GM04503 (cell line): ENCODE measurements around the gene FUT1.

Experiments used
- DNase-seq: peaks from one replicate; pipeline ENCODE4 v3.0.0-alpha.2; 2012; ENCODE audit warnings: low read depth

Gene FUT1

DNA sequence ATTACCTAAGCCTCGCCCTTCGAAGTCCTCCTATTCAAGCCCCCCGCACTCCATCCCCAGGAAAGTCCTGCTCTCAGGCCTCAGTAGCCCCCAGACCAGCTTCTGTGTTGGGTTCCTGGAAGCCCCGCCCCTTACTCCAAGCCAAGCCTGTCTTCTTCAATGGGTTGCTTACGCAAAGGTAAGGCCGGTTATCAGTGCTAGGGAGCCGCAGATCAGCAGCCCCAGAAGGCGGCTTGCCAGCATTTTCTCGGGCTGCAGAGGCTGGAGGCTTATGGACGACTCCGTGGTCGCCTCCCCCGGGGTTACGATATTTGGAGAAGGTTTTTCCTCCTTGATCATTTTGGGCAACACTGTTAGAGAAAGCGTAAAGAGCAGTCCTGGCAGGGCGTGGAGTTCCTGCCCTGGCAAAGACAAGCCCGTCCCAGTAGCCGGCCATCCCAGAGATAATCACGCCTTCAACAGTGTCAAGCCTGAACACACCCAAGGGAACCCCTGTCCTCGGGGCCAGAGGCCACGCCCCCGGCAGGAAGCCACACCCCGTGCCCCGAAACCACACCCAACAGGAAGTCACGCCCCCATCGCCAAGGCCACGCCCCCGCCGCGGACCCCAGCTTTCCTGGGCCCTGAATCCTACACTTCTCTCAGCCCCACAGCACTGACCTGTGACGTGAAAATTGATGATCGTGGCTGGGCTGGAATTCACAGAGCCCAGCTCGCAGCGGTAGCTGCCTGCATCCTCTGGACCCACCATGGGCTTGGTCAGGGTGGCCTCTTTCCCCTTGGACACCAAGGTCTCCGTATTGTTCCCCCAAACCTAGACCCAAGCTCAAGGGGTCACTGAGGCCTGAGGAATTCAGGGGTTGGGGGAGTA is 11.1 kb downstream of the FUT1 start:
- no peak for DNase-seq

DNA sequence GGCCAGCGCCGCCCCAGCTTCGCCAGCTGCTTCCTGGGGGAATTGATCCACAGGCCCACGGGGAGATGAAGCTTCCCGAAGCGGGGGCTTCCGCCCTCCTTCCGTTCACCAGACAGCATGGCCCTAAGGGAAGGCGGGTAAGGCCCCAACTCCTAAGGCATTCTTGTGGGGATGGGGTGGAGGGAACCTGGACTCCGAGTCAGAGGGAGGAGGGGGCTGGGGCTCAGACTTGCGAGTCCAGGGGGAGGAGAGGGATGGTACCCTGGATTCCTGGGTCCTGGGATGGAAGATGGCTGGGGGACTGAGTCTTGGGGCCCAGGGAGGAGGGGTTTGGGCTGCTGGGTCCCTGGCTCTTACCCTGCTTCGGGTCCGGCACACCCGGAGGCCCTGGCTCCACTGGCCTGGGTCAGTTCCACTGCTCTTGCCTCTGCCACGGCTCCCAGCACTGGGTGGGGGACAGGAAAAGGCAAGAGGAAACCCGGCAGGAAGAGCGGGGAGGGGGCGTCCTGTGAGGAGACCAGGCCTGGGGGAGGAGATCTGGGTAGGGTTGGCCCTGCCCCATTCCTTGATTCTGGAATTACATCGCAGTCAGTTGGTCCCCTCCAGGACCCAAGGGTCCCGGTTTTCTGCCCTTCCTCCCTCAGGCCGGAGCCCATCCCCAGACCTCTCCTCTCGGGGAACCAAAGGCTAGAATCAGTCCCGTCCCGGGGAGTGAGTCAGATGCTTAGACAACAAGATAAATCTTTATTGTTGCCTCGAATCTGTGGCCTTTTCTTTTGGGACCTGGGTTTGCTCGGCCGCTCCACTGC is 12.1 kb downstream of the FUT1 start, which contains the start of gene RASIP1:
Gene RASIP1, minus strand, starts transcription at position 447 of the 809 bp plus-strand sequence. Its CDS starts 328 bp downstream, at position 119.
- no peak for DNase-seq

DNA sequence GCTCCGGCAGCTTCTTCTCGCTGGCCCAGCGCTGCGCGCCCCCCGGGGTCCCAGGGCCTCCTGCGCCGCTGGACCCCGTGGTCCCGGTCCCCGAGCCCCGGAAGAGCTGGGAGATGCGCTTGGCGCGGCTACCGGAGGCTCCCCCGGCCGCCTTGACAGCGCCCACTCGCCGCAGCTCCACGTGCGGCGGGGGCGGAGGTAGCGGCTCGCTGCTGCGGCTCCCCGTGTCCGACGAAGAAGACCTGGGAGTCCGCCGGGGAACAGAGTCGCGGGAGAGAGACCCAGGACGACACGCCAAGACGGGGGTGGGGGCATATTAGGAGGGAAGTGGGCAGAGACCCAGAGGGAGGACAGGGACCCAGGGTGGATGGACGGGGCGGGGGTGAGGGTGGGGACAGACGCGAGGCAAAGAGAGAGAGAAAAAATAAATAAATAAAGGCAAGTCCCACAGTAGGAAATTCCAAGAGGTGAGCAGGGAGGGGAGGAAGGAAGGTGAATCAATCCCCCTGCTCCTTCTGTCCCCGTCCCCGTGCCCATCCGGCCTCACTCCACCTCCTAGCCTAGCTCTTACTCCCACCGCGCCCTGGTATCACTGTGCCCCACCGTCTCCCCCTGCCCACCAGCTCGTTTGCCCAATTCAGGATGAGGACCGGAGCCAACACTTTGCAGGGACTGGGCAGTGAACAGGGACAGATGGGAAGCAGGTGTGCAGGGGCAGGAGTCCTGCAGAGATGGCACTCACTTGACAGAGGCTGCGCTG is 12.9 kb downstream of the FUT1 start:
- DNase-seq = no peak

DNA sequence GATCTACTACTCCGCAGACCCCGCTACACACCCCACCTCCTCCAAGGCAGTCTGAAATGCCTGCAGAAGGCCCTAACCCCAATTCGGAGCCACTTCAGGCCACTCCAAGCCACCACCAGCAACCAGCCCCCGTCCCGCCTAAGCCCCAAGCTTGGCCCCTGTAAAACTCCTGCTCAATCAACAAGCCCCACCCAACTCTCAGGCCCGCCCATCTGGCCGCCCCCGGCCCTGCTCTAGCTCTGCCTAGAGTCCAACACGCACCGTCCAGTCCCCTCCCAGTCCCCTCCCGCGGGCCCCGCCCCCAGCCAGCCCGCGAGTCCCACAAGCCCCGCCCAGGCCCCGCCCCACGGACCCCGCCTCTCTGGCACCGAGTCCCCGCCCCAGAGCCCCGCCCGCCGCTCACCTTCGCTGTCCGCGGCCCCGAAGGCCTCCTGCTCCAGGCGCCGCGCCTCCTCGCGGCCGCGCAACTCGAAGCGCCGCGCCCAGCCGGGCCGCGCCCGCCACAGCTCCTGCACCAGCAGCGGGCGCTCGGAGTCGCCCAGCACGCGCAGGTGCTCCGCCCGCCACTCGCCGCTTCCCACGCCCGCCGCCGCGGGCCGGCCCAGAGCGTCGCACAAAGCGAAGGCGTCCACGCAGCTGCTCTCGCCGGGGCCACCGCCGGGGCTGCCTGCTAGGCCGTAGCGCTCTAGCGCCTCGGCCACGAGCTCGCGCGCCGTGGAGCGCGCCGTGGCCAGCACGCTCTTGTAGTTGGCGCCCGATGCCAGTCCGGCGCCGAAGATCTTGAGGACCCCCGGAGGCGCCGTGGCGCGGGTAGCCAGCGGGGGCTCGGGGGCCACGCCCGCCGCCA is 13.7 kb downstream of the FUT1 start:
- DNase-seq = no peak

DNA sequence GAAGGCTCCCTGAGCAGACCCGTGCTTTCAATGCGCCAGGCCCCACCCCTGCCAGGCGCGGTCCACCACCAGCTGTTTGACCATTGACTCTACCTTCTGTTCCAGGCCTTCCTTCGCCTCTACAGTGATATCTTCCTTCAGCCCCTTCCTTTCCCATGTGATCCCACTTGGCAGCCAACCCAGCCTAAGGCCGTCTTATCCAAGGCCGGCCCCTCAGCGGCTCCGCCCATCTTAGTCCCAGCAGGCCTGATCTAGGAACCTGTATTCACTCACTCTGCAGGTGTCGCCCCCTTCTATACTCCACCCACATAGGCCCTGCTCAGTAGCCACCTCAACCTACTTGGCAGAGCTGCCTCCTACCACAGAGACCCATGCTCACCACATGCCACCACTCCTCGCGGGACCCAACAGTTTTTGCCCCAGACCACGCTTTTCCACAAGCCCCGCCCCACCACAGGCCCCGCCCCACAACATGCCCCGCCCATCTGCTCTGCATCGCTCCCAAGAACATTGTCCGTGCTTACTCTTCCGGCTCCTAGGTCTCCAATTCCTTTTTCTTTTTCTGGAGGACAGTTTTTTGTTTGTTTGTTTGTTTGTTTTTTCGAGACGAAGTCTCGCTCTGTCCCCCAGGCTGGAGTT is 15.0 kb downstream of the FUT1 start:
- no peak for DNase-seq

DNA sequence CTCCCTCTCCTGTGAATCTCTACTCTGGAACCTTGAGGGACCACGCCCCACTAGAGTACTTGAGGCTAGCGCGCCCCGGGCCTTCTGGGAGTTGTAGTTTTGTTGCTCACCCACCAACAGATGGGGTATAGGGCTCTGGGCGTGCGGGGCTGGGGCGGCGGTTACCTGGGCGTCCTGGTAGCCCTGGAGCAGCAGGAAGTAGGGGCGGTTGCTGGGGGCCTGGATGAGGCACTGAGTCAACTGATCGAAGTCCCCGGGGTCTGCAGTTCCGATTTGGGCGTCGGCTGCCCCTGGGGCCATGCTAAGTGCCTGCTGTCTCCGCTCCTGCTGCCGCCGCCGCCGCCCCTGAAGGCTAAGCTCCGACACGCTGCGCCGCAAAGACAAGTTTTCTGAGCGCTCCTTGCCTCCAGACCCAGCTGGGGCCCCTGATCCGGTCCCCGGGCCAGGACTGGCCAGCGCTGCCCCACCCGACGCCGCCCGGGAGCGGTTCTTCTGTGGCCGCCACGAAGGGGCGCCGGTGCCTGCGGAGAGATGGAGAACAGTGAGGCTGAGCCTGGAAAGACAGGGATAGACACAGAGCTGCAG is 17.3 kb downstream of the FUT1 start:
- no peak for DNase-seq

DNA sequence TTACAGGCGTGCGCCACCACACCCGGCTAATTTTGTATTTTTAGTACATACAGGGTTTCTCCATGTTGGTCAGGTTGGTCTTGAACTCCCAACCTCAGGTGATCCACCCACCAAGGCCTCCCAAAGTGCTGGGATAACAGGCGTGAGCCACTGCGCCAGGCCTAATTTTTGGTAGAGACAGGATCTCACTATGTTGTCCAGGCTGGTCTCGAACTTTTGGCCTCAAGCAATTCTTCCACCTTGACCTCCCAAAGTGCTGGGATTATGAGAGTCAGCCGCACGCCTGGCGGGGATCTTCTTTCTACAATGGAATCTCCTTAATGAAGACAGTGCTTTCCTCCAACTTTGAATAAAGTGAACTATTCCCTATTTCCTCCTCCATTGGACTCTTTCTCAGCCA is 17.8 kb downstream of the FUT1 start:
- DNase-seq = no peak

DNA sequence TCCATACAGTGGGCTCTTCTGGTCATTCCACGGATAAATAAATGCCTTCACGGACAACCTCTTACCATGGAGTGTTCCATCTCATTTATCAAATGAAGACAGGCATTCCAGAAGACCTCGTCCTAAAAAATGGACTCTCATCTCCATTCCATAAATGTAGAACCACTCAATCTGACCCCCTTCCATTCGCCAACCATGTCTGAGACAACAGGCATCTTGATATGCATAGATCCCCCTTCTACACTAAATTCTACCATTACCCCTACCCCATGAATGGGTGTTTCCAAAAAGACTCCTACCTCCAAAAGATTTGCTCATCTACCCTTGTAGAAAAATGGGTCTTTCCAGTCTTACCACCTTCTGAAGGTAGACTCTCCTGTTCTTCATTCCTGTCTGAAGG is 21.0 kb downstream of the FUT1 start:
- DNase-seq = no peak

DNA sequence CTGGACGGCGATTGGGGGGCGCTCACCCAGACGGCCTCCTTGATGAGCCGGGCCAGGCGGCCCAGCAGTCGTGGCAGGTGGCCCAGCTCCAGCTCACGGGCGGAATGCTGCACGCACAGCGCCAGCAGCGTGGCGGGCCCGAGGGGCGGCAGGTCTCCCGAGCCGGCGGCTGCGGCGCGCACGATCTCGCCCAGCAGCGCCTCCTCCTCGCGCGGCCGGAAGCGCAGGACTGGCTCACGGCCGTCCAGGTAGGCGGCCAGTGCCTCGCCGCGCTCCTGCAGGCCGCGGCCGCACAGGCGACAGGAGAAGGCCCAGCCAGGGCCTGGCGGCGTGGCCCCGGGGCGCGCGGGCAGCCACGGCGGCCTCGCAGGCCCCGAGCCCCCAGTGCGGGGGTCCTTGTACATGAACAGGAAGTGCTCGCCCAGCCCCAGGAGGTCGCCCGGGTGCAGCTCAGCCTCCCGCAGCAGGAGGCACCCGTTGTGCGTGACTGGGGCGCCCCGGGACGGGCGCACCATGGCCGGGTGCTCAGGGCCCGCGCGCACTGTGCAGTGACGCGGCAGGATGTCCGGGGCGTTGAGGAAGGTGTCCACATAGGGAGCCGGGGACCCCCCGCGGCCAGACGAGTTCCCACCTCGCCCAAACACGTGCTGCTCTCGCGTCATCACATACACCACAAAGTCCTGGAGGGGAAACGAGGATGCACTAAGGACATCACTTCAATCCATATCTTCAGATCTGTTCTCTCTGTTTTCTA is 23.4 kb downstream of the FUT1 start:
- no peak for DNase-seq

DNA sequence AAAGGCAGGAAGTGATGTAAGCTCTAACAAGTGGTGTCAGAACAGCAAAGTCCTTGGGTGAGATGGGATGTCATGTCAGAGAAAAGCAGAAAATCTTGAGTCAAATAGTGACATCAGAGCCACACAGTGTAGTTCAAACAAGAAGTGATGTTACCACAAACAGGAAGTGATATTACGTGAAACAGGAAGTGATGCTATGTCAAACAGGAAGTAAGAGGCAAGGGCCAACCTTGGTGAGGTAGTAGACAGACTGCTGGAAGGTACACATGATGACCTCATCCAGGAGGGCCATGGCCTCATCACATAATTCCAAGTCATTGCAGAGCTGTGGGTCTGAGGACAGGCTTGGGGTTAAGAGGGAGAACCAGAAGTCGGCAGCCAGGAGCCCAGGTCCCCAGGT is 25.9 kb downstream of the FUT1 start:
- DNase-seq = no peak

DNA sequence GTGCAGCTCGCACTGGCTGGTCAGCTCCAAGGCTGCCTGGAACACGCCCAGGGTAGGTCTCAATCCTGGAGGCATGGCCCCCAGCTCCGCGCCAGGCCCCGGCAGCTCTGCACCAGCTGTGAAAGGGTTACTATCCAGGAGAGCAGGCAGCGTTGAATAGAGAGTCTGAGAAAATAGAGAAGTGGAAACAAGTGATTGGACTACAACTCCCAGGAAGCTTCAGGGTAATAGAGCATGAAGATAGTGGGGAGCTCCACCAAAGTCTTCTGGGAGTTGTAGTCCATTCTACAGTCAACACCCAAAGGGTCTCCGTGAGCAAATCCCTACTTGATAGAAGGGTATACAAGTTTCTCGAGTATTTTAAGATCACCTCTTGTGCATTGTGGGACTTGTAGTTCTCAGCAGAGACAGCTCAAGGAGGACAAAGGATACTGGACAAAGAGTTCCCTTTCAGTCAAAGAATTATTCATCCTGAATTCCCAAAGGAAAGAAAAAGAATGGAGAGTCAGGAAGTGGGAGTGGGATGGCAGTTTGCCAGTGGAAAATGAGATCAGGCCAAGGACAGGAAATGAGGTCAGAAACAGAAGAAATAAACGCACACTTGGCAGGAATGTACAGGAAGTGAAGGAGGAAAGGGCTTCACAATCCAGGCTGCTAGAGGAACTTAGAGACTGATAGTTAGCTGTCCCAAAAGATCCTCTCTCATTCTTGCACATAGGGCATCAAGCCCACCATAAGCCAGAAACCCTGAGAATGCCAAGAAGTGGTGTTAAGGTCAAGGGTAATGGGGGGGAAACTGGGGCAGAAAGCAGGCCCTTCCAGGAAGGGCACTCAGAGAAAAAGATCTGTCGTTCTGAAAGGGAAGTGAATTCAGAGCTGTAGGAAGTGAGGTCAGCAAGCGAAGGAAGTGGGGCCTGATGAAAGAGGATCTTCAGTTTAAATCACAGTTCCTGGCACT is 27.4 kb downstream of the FUT1 start:
- DNase-seq = peak; percentile 53

DNA sequence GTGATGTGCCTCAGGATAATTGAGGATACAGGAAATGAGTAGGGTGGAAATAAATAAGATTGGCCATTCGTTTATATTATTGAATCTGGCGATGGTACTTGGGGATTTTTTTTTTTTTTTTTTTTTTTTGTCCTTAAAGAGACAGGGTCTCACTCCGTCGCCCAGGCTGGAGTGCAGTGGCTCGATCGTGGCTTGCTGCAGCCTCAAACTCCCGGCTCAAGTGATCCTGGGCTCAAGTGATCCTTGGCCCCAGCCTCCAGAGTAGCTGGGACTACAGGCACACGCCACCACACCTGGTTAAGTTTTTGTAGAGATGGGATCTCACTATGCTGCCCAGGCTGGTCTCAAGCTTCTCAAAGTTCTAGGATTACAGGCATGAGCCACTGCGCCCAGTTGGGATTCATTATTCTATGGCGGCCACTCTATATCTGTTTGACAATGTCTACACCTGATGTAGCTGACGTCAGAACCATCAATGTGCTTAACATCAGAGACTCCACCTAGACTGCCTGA is 30.2 kb downstream of the FUT1 start:
- no peak for DNase-seq

DNA sequence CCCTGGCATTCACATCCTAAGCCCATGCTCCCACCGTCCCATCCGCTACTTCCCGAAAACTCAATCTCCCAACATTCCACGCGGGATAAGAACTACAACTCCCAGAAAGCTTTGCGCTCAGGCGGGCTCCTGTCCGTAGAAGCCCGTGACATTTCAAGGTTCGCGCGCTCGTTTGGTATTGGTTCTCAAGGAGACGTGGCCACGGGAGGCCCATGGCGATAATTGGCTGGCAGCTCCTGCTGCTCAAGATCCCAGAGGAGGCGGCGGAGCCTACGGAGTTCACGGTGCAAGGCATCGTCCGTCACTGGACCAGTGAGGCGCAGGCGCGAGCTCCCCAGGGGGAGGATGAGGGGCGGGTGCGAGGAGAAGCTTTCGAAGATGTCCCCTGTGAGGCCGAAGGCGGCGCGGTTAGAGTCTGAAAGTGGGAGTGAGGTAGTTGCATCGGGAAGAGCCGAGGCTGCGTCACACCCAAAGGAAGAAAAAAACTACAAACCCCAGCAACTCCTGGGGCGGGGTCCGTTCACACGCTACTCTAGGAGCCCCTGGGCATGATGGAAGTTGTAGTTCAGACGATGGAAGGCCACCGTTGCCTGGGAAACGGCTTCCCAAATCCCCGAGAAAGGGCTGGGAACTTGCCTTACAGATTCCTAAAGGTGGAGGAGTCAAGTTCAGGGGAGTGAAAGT is 31.7 kb downstream of the FUT1 start:
- peak; percentile 96 for DNase-seq

DNA sequence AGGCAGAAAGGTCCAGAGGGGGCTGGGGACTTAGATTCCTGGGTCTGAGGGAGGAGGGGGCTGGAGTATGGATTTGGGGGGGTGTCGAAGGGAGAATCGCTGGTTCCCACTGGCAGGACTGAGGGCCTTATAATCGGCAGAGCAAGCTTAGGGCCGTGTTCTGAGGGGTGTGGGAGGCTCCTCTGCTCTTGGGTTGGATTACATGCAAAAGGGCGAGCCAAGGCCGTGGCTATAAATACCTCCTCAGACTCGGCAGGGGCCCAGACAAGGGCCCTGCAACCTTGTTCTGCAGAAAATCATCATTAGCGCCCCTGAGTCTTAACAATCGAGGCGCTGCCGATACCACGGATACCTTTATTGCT is 32.2 kb downstream of the FUT1 start:
- no peak for DNase-seq

DNA sequence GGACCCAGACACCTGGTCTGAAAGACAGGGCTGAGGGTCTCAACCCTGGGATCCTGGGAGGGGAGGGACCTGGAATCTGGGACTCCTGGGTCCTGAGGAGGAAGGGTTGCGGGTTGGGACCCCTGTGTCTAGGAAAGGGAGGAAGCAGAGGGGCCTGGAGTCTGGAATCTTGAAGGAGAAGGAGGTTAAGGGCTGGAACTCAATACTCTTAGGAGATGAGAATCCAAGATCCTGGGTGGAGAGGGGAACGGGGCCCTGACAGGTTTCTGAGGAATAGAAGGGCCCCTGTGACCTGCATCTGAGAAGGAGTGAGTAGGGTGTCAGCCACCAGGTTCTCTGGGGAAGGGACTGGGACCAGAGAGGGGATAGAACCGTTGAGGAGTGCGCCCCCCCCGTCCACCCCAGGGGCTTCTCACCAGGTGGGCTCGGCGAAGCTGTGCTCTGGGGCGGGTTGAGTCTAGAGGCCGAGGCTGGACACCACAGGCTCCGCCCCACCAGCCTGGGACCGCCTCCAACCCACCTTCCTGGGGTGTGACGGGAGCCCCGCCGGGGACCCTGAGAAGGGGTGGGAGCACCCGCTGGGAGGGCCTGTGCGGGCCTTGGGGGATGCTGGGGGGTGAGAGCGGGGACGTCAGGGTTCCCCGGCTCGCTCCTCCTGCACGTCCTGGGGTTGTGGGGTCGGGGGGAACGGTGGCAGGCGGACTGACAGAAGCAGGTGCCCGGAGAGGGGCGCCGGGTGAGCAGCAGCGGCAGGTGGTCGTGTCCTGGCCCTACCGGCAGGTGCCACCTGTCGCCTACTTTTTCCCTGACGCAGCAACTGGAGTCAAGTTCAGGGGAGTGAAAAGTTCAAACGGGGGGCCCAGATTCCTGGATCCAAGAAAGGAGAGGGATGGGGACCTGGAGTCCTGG is 32.9 kb downstream of the FUT1 start, which contains the start of gene MAMSTR:
Gene MAMSTR, minus strand, starts transcription at position 463 of the 909 bp plus-strand sequence. CDS start 694 bp downstream, outside the sequence.
- DNase-seq = no peak

DNA sequence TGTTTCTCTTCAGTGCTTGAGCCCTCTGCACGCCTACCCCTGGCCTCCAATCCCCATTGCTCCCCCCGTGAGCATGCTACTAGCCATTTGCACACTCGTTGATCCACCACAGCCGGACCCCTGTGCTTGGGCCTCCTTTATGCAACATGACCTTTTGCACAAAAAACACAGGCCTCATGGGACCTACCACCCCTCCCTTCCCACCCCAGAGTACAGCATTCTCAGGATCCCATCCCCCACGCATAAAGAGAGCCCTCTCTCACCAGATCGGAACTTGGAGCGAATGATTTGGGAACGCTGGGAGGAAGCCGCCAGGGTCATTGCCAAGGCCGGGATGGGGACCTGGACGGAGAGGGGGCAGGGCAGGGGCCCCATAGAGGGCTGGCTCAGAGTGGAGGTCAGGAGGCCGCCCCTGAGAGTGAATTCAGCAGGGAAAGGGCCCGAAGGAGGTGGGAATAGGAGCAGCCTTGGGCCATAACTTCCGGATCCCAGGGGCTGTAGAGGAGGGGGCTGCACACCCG is 33.7 kb downstream of the FUT1 start:
- no peak for DNase-seq
